ENCODE data around the gene FNDC10. TPM values are rescaled to one million over a fixed set of nuclear protein-coding genes. Genes with fewer than 3 reads are reported as not detected.
A peak's percentile ranks its signal among the peaks of the same experiment; 100 is the strongest.

The FNDC10 gene
- total and polyA plus RNA-seq, 3 experiments from 2014 or later: 1.1 to 3.1 (median 2.9) TPM

DNA sequence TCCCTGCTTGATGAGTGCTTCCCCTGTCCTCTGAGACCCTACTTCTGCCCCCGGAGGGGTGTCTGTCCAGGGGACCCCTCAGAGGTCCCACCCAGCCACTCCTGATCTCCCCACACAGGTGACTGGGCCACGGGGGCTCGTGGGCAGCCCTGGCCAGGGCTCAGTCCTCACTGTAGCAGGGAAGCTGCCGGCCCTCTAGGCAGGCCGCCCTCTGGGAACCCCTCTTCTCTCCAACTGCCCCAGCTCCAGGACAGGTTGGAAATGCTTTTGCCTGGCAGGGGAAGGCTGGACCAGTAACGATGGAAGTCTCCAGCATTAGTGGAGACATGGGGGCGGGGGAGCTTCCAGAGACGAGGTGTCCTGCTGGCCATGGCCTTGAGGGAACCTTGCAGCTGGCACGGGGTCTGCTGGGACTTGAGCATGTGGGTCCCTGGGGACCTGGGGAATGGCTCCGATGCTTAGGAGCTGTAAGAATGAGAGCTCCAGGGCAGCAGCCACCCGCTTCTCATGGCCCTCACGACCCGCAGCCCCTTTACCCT, 3.1 kb upstream of the FNDC10 start:
- H3K4me1 ChIP-seq (ENCODE audit: insufficient read depth, low read length): peaks cover 17% of the 10 kb centered on the region
- ChIA-PET POLR2A (no interaction called here), CTCF (no interaction called here)
- DNase-seq: no peak
- H3K27ac Mint-ChIP-seq: peak overlapping the region in 2 of 8 donors; percentile 31 to 54
- no peaks in the 10 kb centered on the region for H3K36me3 ChIP-seq (ENCODE audit: insufficient read depth, low read length)
- no peaks in the 10 kb centered on the region for H3K36me3 Mint-ChIP-seq
- no peaks in the 10 kb centered on the region for H3K9me3 Mint-ChIP-seq
- H3K27ac ChIP-seq (ENCODE audit: low read depth, low read length): no peak overlapping the region
- peak overlapping the region in 1 of 7 donors; percentile 57 for H3K4me3 Mint-ChIP-seq
- peaks cover 3 to 18% (median 8%) of the 10 kb centered on the region in 3 donors for H3K4me1 Mint-ChIP-seq
- H3K27me3 ChIP-seq (ENCODE audit: insufficient read depth, low read length, poor library complexity, severe bottlenecking): no peaks in the 10 kb centered on the region
- no peaks in the 10 kb centered on the region for H3K9me3 ChIP-seq (ENCODE audit: low read length)
- peaks cover 0 to 5% of the 10 kb centered on the region in 2 donors for H3K27me3 Mint-ChIP-seq
- H3K4me3 ChIP-seq (ENCODE audit: low read length): no peak overlapping the region

DNA sequence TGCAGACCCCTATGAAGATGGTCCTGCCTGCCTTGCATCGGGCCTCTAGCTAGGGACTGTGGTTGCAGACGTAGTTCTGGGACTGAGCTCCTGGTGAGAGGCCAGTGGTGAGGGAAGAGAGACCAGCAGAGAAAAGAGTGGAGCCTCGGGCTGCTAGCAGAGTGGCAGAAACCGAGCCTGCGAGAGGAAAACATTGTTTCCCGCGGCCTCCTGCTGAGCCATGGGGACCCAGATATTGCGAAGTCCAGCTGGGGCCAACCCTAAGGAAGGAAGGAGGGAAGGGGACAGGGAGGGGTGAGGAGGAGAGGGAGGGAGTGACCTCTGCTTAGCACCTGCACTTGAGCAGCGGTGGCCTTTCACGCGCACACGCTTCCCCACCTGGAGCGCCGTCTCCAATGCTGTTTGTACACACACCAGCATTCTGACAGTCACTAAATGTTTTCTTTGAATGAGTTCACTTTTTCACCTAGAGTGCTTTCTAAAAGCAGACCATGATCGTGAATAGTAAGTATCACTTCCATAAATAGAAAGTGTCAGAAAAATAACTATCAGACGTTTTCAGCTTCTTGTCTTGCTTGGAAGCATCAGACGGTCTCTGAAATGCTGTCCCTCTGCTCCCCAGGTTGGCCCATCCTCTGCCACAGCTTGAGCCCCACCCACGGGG, 2.5 kb upstream of the FNDC10 start:
- no peaks in the 10 kb centered on the region for H3K9me3 Mint-ChIP-seq
- H3K4me3 ChIP-seq (ENCODE audit: low read length): no peak overlapping the region
- no peak overlapping the region for H3K27ac ChIP-seq (ENCODE audit: low read depth, low read length)
- peaks cover 0 to 9% of the 10 kb centered on the region in 2 donors for H3K27me3 Mint-ChIP-seq
- ChIA-PET CTCF (no interaction called here), POLR2A (interaction anchor here (1.3 kb wide), 1 partner anchor 12 kb away, joined by 5 read pairs; no protein-coding TSS in a partner anchor)
- H3K36me3 ChIP-seq (ENCODE audit: insufficient read depth, low read length): no peaks in the 10 kb centered on the region
- no peaks in the 10 kb centered on the region for H3K36me3 Mint-ChIP-seq
- peaks cover 3 to 14% (median 8%) of the 10 kb centered on the region in 3 donors for H3K4me1 Mint-ChIP-seq
- H3K27me3 ChIP-seq (ENCODE audit: insufficient read depth, low read length, poor library complexity, severe bottlenecking): no peaks in the 10 kb centered on the region
- peaks cover 14% of the 10 kb centered on the region for H3K4me1 ChIP-seq (ENCODE audit: insufficient read depth, low read length)
- DNase-seq: no peak
- no peaks in the 10 kb centered on the region for H3K9me3 ChIP-seq (ENCODE audit: low read length)
- H3K27ac Mint-ChIP-seq: peak overlapping the region in 2 of 8 donors; percentile 31 to 54
- peak overlapping the region in 3 of 7 donors; percentile 32 to 57 (median 33) for H3K4me3 Mint-ChIP-seq

DNA sequence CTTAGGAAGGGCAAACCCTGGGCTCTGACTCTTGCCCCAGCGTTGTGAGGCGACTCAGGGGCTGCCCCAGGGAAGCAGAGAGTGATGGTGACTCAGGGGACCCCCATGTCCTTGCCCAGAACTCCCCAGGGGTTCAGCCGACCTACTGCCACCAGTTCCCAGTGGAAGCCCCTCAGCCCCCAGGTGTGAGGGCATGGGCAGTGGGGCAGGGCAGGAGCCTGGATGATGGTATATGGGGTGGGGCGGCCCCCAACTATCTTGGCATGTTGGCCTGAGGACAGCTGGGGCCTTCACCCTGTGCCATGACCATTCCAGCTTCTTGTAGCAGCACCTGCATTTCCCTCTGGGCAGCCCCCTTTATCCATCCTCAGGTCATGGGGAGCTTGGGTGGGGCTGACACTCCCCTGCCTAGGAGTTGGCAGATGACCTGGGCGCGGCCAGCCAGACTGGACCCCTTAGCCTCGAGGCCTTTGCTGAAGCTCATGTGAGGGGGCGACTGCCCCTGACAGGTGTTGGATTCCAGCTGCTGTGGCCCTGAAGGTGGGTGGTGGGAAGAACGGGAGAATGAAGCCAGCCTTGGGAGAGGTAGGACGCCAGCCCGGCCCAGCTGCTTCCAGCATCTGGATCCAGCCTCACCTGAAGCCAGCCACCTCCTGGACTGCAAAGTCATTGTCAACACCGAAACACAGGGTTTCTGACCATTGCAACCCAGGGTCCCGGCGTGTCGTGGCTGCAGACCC, 1.8 kb upstream of the FNDC10 start:
- no peak overlapping the region for H3K27ac Mint-ChIP-seq
- POLR2A ChIA-PET: interaction anchor here (1.3 kb wide), 1 partner anchor 13 kb away, joined by 5 read pairs; no protein-coding TSS in a partner anchor
- CTCF ChIA-PET: no interaction called here

DNA sequence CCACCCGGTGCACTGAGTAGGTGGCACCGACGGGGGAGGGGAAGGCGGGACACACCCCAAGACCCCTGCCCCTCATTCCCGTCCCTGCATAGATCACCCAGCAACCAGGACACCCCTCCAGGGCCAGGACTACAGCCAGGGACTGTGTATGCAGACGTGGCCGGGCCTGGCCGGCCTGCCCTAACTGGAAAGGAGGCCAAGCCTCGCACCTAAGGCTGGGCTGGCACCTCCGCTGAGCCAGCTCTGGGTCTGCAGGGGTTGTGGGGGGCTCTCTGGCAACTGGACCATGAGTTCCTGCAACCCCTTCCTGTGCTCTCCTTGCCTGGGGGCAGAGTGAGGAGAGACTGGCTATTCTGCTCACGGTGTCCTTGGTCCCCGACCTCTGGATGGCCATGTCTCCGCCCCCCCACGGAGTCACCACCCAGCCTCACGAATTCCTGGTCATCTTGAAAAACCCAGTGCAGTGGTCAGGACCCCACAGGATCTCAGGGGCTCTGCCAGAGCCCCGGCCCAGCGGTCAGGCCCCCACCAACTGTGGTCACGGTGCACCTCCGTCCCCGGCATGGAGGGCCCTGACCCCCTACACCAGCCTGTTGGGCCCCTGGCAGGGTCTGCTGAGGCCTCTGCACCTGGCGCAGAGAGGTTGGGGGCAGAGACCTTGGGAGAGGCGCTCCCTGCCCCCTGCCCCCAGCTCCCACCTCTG, 1.1 kb upstream of the FNDC10 start:
- Mint-ChIP-seq H3K36me3 (no peaks in the 10 kb centered on the region), H3K4me3 (peak overlapping the region in 6 of 7 donors; percentile 19 to 70 (median 51)), H3K9me3 (no peaks in the 10 kb centered on the region), H3K4me1 (peaks cover 0 to 6% (median 0%) of the 10 kb centered on the region in 3 donors), H3K27me3 (peaks cover 0 to 9% of the 10 kb centered on the region in 2 donors), H3K27ac (no peak overlapping the region)
- Histone ChIP-seq H3K9me3 (ENCODE audit: low read length) (no peaks in the 10 kb centered on the region), H3K4me3 (ENCODE audit: low read length) (no peak overlapping the region), H3K27me3 (ENCODE audit: insufficient read depth, low read length, poor library complexity, severe bottlenecking) (no peaks in the 10 kb centered on the region), H3K27ac (ENCODE audit: low read depth, low read length) (no peak overlapping the region), H3K4me1 (ENCODE audit: insufficient read depth, low read length) (peaks cover 6% of the 10 kb centered on the region), H3K36me3 (ENCODE audit: insufficient read depth, low read length) (no peaks in the 10 kb centered on the region)
- DNase-seq: no peak
- ChIA-PET POLR2A (no interaction called here), CTCF (no interaction called here)

More for the DNA sequence above, 1.8 kb upstream of the FNDC10 start:
- H3K27me3 ChIP-seq (ENCODE audit: insufficient read depth, low read length, poor library complexity, severe bottlenecking): no peaks in the 10 kb centered on the region
- H3K4me3 ChIP-seq (ENCODE audit: low read length): no peak overlapping the region
- no peaks in the 10 kb centered on the region for H3K36me3 ChIP-seq (ENCODE audit: insufficient read depth, low read length)
- no peak for DNase-seq
- Mint-ChIP-seq H3K4me3 (peak overlapping the region in 2 of 7 donors; percentile 28 to 46), H3K9me3 (no peaks in the 10 kb centered on the region), H3K36me3 (no peaks in the 10 kb centered on the region), H3K27me3 (peaks cover 0 to 9% of the 10 kb centered on the region in 2 donors), H3K4me1 (peaks cover 0 to 8% (median 2%) of the 10 kb centered on the region in 3 donors)
- peaks cover 9% of the 10 kb centered on the region for H3K4me1 ChIP-seq (ENCODE audit: insufficient read depth, low read length)
- H3K27ac ChIP-seq (ENCODE audit: low read depth, low read length): no peak overlapping the region
- no peaks in the 10 kb centered on the region for H3K9me3 ChIP-seq (ENCODE audit: low read length)

DNA sequence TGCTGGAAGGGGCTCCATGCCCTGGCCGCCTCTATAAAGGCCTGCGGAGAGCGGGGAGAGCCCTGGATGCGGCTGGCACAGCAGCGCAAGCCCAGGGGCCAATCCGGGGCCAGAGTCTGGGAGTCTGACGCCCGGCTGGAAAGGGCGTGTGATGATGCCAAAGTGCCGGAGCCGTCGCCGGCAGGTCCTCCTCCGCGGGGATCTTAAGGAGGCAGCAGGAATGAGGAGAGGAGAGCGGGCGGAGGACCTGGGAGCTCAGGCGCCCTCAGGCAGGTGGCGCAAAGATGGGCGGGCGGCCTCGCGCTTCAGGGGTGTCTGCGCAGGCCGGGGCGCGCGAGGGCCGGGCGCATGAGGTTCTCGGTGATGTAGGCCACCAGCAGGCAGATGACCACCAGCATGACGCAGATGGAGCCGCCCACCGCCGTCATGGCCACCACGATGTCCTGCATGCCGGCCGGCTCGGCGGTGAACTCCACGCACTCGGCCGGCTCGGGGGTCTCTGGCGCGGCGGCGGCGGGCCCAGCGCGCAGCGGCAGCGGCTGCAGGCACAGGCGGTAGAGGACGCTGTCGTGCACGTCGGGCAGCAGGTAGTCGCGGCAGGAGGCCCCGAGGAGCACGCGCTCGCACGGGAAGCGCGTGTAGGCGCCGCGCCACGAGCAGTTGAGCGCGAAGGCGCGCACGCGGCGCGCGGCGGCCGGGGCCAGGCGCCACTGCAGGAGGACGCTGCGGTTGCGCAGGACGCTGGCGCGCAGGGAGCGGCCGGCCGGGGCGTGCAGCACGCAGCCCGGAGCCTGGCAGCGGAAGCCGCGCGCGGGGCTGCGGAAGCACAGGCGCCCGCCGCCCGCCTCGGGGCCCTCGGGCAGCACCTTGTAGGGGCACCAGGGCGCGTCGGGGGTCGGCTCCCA, 653 bp downstream of the FNDC10 start:
- H3K36me3 Mint-ChIP-seq: no peaks in the 10 kb centered on the region
- H3K4me1 Mint-ChIP-seq: peaks cover 0 to 6% (median 0%) of the 10 kb centered on the region in 3 donors
- no peak overlapping the region for H3K4me3 ChIP-seq (ENCODE audit: low read length)
- H3K9me3 Mint-ChIP-seq: no peaks in the 10 kb centered on the region
- no peaks in the 10 kb centered on the region for H3K36me3 ChIP-seq (ENCODE audit: insufficient read depth, low read length)
- H3K27ac ChIP-seq (ENCODE audit: low read depth, low read length): no peak overlapping the region
- no peaks in the 10 kb centered on the region for H3K27me3 ChIP-seq (ENCODE audit: insufficient read depth, low read length, poor library complexity, severe bottlenecking)
- peak overlapping the region; percentile 26 to 89 (median 71) for H3K4me3 Mint-ChIP-seq
- peak overlapping the region in 1 of 8 donors; percentile 76 for H3K27ac Mint-ChIP-seq
- no peaks in the 10 kb centered on the region for H3K9me3 ChIP-seq (ENCODE audit: low read length)
- peak in 2 of 5 donors; percentile 30 to 40 for DNase-seq
- ChIA-PET POLR2A (no interaction called here), CTCF (interaction anchor here (1.1 kb wide), 1 partner anchor 16 kb away, joined by 3 read pairs; no protein-coding TSS in a partner anchor)
- peaks cover 6% of the 10 kb centered on the region for H3K4me1 ChIP-seq (ENCODE audit: insufficient read depth, low read length)
- peaks cover 0 to 9% of the 10 kb centered on the region in 2 donors for H3K27me3 Mint-ChIP-seq

DNA sequence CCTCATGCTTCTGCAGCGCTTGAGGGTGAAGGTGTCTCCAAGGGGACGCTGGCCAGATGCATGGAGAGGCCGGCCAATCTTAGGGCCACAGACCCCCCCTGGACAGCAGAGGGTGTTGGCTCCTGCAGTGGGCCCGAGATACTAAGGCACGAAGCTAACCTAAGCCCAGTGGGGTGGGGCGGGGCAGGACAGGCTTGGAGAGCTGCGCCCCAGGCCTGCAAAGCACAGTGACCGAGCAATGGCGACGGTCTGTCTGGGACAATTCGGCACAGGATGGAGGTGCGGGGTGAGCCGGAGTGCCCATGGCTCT, 1.3 kb downstream of the FNDC10 start:
- no peak for DNase-seq
- no peaks in the 10 kb centered on the region for H3K9me3 Mint-ChIP-seq
- H3K4me1 ChIP-seq (ENCODE audit: insufficient read depth, low read length): peaks cover 6% of the 10 kb centered on the region
- CTCF ChIA-PET: interaction anchor here (1.1 kb wide), 1 partner anchor 15 kb away, joined by 3 read pairs; no protein-coding TSS in a partner anchor
- peak overlapping the region in 1 of 8 donors; percentile 76 for H3K27ac Mint-ChIP-seq
- no peaks in the 10 kb centered on the region for H3K36me3 ChIP-seq (ENCODE audit: insufficient read depth, low read length)
- H3K27me3 ChIP-seq (ENCODE audit: insufficient read depth, low read length, poor library complexity, severe bottlenecking): no peaks in the 10 kb centered on the region
- H3K27ac ChIP-seq (ENCODE audit: low read depth, low read length): no peak overlapping the region
- H3K4me3 ChIP-seq (ENCODE audit: low read length): no peak overlapping the region
- H3K4me1 Mint-ChIP-seq: peaks cover 0 to 6% (median 0%) of the 10 kb centered on the region in 3 donors
- peak overlapping the region in 6 of 7 donors; percentile 40 to 89 (median 72) for H3K4me3 Mint-ChIP-seq
- H3K9me3 ChIP-seq (ENCODE audit: low read length): no peaks in the 10 kb centered on the region
- no peaks in the 10 kb centered on the region for H3K36me3 Mint-ChIP-seq
- H3K27me3 Mint-ChIP-seq: peaks cover 0 to 9% of the 10 kb centered on the region in 2 donors
- POLR2A ChIA-PET: no interaction called here

DNA sequence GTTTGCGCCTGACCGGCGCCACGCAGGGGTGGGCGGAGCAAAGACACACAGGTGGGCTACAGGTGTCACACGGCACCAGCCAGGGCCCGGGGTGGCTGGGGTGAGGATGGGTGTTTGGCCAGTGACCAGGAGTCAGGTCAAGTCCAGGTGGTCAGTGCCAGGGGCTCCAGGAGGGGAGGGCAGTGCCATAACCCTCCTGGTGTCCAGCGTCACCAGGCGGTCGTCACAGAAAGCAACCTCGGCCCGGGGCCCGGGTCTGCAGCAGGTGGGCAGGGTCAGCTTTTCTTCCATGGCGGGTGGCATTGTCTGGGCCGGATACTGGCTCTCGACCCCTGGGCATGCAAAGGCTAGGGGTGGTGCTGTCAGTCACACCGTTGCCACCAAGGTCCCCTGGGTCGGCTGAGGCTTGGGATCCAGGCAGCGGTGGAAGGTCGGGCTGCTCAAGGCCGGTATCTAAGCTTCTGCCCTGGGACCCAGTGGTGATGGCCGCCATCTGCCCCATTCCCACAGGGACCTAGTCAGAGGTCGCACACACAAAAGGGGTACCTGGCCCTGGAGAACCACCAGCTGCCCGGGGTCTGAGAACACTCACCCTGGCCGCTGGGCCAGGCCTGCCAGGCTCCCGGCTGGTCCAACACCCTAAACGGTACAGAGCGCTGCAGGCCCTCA, 1.8 kb downstream of the FNDC10 start:
- Mint-ChIP-seq H3K27ac (peak overlapping the region in 1 of 8 donors; percentile 50), H3K4me3 (peak overlapping the region in 6 of 7 donors; percentile 62 to 89 (median 76)), H3K27me3 (peaks cover 0 to 9% of the 10 kb centered on the region in 2 donors), H3K36me3 (no peaks in the 10 kb centered on the region), H3K4me1 (peaks cover 0 to 6% (median 0%) of the 10 kb centered on the region in 3 donors), H3K9me3 (no peaks in the 10 kb centered on the region)
- H3K27ac ChIP-seq (ENCODE audit: low read depth, low read length): no peak overlapping the region
- no peak for DNase-seq
- H3K9me3 ChIP-seq (ENCODE audit: low read length): no peaks in the 10 kb centered on the region
- ChIA-PET CTCF (interaction anchor here (1.1 kb wide), 1 partner anchor 15 kb away, joined by 3 read pairs; no protein-coding TSS in a partner anchor), POLR2A (no interaction called here)
- H3K27me3 ChIP-seq (ENCODE audit: insufficient read depth, low read length, poor library complexity, severe bottlenecking): no peaks in the 10 kb centered on the region
- H3K4me1 ChIP-seq (ENCODE audit: insufficient read depth, low read length): peaks cover 6% of the 10 kb centered on the region
- no peaks in the 10 kb centered on the region for H3K36me3 ChIP-seq (ENCODE audit: insufficient read depth, low read length)
- H3K4me3 ChIP-seq (ENCODE audit: low read length): no peak overlapping the region

Measured in CD8-positive, alpha-beta memory T cell (primary cell).